GM18499 (cell line): ENCODE measurements around the gene IL17RA.

Experiments
- ATAC-seq: cut with Tn5 transposase; IDR thresholded peaks from one replicate; pipeline ENCODE4 v1.9.1; 2021; ENCODE audit warnings: moderate number of reproducible peaks; ENCODE audit not compliant: insufficient read depth, unreplicated experiment

IL17RA gene

GRCh38 chr22:17149076-17149815, 64.4 kb downstream of the IL17RA start:
- ATAC-seq, result no peak

DNA sequence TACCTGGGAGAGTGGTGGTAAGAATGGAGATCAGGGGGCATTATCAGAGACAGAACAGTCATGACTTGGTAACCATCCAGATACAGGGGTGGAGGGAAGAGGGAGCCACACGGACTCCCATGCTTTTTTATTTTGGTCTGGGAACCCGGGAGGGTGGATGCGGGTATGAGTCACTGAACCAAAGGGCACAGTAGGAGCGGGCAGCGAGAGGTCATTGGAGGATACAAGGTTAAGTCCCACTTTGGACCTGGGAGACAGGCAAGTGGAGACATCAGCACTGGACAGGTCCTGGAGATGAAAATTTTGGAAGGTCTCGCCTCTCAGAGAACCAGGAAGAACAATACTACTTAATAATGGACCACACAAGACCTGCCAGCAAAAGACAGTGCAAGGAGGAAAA, 67.5 kb downstream of the IL17RA start:
- no peak for ATAC-seq

DNA sequence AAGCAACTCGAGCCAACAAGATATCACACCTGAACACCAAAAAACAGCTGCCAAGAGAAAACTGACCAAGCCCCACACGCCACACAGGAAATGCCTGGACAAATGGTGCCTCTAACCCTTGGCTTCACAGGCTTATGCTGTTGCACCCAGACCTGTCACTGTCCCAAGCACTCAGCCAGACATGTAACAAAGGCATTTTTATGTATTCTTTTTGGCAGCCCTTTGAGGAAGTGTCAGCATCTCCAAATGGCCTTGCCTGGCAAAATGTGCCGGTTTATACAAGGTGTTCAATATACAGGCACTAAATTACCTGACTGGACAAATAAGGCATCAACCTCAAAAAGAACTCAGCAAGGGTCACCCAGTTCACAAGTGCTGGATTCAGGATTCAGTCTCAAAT, 68.2 kb downstream of the IL17RA start:
- no peak for ATAC-seq

GRCh38 chr22:17155941-17156340, 71.1 kb downstream of the IL17RA start:
- no peak for ATAC-seq

- ATAC-seq, result no peak
Measured at GRCh38 chr22:17157714-17158113, 72.9 kb downstream of the IL17RA start.

DNA sequence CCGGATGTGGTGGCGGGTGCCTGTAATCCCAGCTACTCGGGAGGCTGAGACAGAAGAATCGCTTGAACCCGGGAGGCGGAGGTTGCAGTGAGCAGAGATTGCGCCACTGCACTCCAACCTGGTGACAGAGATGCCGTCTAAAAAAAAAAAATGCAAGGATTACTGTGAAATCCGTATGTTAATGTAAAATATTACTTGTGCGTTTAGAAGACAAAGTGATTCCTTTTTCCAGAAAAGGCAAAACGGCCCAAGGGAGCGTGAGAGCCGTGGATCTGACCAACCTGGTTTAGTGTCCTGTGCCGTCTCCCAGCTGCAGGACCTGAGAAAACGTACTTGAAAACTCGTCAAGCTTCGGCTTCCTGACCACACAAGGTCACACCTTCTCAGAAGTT, 73.4 kb downstream of the IL17RA start:
- no peak for ATAC-seq

DNA sequence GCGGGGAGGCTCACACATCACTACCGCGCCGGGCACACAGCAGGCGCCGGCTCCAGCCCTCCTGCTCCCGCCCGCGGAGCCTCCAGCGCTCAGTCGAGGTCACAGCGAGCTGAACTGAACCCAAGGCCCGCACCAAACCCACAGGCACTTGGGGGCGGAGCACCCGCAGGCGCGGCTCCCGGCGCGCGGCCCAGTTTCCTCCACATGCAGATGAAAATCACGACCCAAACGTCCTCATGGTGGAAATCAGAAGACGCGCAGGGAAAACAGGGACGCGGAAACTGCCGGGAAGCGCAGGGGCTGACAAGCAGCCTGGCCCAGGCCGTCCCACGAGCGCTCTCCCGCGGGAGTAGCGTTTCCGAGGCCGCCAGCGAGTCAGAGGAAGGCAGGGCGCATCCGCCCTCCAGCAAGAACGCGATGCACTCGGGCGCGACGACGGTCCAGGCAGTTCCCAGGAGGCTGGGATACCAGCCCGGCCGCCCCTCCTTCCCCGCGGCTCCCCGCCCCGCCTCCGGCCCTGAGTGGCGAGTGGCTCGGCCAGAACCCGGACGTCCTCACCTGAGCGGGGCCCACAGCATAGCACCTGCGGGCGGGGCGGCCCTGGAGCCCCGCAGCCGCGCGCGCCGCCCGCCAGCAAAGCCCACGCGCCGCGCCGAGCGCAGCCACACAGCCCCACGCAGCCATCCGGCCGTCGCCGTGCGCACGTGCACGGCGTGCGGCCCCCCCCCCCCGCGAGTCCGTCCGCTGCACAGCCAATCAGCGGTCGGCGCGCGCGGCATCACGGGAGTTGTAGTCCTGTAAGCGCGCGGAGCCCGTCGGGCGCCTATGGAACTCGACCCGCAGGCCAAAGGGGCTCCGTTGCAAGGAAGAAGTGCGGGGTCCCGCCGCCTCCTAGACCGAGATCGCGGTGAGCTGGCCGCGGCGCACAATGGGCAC, 74.0 kb downstream of the IL17RA start, which contains the start of gene HDHD5:
HDHD5 (minus strand) TSS at position 710 of the 936 bp plus-strand sequence; CDS start at position 684, 26 bp downstream.
- ATAC-seq, result no peak

- ATAC-seq, result no peak
Measured at GRCh38 chr22:17159504-17159951, 74.7 kb downstream of the IL17RA start.

DNA sequence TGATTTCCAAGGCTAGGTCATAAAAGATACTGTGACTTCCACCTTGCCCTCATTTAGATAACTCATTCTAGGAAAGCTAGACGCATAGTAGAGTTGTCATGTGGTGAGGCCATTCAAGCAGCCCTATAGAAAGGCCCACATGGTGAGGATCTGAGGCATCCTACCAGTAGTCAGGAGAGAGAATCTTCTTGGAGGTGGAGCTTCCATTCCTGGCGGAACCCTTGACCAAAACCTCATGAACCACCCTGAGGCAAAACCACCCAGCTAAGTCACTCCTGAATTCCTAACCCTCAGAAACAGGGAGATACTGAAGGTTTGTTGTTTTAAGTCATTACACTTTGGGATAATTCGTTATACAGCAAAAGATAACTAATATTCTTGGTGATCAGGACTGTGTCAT, 77.2 kb downstream of the IL17RA start:
- ATAC-seq, result no peak

GRCh38 chr22:17162731-17163130, 77.9 kb downstream of the IL17RA start:
- ATAC-seq, result no peak

- ATAC-seq, result no peak
Measured at GRCh38 chr22:17164392-17165024, 79.7 kb downstream of the IL17RA start.
